ENCODE measurements around the gene OSCP1.
A peak's percentile ranks its signal among the peaks of the same experiment; 100 is the strongest.

The OSCP1 gene

DNA sequence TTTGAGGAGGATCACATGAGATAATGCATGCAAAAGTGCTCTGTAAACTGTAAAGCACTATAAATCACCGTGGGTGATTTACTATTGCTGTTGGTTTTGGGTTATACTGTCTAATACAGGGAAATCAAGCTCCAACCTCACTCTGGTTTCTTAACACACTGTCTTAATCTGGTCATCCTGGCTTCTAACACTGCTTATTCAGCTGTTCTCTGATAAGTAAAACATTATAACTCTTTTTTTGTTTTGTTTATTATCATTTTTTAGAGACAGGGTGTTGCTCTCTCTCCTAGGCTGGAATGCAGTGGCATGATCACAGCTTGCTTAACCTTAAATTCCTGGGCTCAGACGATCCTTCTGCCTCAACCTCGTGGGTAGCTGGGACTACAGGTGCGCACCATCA is 30.7 kb downstream of the OSCP1 start:
- no peak overlapping the region for H3K4me2 ChIP-seq (ENCODE audit: low read length)
- H3K27ac ChIP-seq (ENCODE audit: low read depth, low read length): no peak overlapping the region

DNA sequence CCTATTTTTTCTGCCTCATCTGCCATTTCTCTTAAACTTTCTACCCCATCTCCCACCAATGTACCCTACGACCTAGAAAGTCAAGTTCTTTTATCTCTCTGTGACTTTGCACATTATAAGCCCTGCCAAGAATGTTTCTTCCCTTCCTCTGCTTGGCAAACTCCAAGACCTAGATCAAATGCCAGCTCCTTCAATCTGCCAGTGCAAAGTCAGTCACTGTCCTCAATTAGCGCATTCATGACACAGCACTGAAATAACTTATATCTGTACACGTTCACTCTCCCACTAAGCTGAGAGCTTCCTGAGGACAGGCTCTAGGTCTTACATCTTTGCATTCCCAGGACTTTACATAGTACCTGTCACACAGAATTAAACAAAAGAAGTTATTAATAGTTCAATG is 31.1 kb downstream of the OSCP1 start:
- Histone ChIP-seq H3K36me3 (ENCODE audit: control insufficient read depth, low read length) (no peaks in the 10 kb centered on the region), H3K9me2 (replicated peaks; ENCODE audit: control insufficient read depth, low read length) (no peaks in the 10 kb centered on the region), H3K4me2 (ENCODE audit: low read length) (0 out of 2 replicates have a peak overlapping the region, but pooled peaks have one; percentile 18), H3K4me1 (ENCODE audit: control insufficient read depth, low read length) (peaks cover 28% of the 10 kb centered on the region), H3K79me2 (ENCODE audit: control insufficient read depth, low read length) (no peaks in the 10 kb centered on the region), H3K4me3 (ENCODE audit: low read length) (no peak overlapping the region), H3K9me3 (ENCODE audit: control insufficient read depth, insufficient read depth, low read length) (peaks cover 5% of the 10 kb centered on the region; the same call in 1 of the 2 replicates), H3F3A (ENCODE audit: control insufficient read depth, insufficient read depth) (no peaks in the 10 kb centered on the region), H3K27ac (ENCODE audit: low read depth, low read length) (no peak overlapping the region), H4K20me1 (ENCODE audit: control insufficient read depth, insufficient read depth, low read depth, low read length) (no peaks in the 10 kb centered on the region), H3K27me3 (ENCODE audit: control insufficient read depth, low read length) (no peaks in the 10 kb centered on the region)
- TF ChIP-seq, protein P1, sequence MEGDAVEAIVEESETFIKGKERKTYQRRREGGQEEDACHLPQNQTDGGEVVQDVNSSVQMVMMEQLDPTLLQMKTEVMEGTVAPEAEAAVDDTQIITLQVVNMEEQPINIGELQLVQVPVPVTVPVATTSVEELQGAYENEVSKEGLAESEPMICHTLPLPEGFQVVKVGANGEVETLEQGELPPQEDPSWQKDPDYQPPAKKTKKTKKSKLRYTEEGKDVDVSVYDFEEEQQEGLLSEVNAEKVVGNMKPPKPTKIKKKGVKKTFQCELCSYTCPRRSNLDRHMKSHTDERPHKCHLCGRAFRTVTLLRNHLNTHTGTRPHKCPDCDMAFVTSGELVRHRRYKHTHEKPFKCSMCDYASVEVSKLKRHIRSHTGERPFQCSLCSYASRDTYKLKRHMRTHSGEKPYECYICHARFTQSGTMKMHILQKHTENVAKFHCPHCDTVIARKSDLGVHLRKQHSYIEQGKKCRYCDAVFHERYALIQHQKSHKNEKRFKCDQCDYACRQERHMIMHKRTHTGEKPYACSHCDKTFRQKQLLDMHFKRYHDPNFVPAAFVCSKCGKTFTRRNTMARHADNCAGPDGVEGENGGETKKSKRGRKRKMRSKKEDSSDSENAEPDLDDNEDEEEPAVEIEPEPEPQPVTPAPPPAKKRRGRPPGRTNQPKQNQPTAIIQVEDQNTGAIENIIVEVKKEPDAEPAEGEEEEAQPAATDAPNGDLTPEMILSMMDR (IDR thresholded peaks at IDR 0.05; ENCODE audit: low read depth, low read length, poor library complexity, severe bottlenecking): no peak
- no peak for TF ChIP-seq EZH2phosphoT487 (IDR thresholded peaks at IDR 0.05; ENCODE audit: borderline replicate concordance, low read length)

More for the DNA sequence above, 30.7 kb downstream of the OSCP1 start:
- H3K79me2 ChIP-seq (ENCODE audit: control insufficient read depth, low read length): no peaks in the 10 kb centered on the region
- H3K36me3 ChIP-seq (ENCODE audit: control insufficient read depth, low read length): no peaks in the 10 kb centered on the region
- H3K27me3 ChIP-seq (ENCODE audit: control insufficient read depth, low read length): no peaks in the 10 kb centered on the region
- no peaks in the 10 kb centered on the region for H3F3A ChIP-seq (ENCODE audit: control insufficient read depth, insufficient read depth)
- H3K9me3 ChIP-seq (ENCODE audit: control insufficient read depth, insufficient read depth, low read length): 0 out of 2 replicates have a peak, but pooled peaks cover under 1% of the 10 kb centered on the region
- no peaks in the 10 kb centered on the region for H3K9me2 ChIP-seq (replicated peaks; ENCODE audit: control insufficient read depth, low read length)
- peaks cover 25% of the 10 kb centered on the region for H3K4me1 ChIP-seq (ENCODE audit: control insufficient read depth, low read length)
- H3K4me3 ChIP-seq (ENCODE audit: low read length): no peak overlapping the region
- no peaks in the 10 kb centered on the region for H4K20me1 ChIP-seq (ENCODE audit: control insufficient read depth, insufficient read depth, low read depth, low read length)
- TF ChIP-seq, protein P1 (IDR thresholded peaks at IDR 0.05; ENCODE audit: low read depth, low read length, poor library complexity, severe bottlenecking): no peak
- no peak for TF ChIP-seq EZH2phosphoT487 (IDR thresholded peaks at IDR 0.05; ENCODE audit: borderline replicate concordance, low read length)

DNA sequence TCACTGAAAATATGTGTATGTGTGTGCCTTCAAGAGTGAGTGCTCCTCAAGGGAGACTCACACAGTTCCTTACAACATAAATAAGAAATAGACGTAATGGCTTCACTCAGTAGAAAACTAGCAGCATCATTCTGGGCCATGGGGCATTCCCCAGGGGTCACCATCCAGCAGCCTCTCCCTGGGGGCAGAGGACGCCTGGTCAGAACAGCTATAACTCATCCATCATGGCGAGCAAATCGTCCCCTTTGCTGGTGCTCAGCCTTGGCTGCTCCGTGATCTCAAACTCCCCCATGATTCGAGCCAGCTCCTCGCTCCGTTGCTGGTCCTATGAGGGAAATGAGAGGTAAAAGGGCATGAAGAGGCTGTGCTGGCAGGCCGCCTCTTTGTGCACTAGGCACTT is 32.3 kb downstream of the OSCP1 start:
- no peaks in the 10 kb centered on the region for H3F3A ChIP-seq (ENCODE audit: control insufficient read depth, insufficient read depth)
- TF ChIP-seq, protein P1 (IDR thresholded peaks at IDR 0.05; ENCODE audit: low read depth, low read length, poor library complexity, severe bottlenecking): no peak
- no peak for TF ChIP-seq EZH2phosphoT487 (IDR thresholded peaks at IDR 0.05; ENCODE audit: borderline replicate concordance, low read length)
- H3K27ac ChIP-seq (ENCODE audit: low read depth, low read length): no peak overlapping the region

More for the DNA sequence above, 32.3 kb downstream of the OSCP1 start:
- no peaks in the 10 kb centered on the region for H3K36me3 ChIP-seq (ENCODE audit: control insufficient read depth, low read length)
- H3K4me2 ChIP-seq (ENCODE audit: low read length): no peak overlapping the region
- H3K79me2 ChIP-seq (ENCODE audit: control insufficient read depth, low read length): no peaks in the 10 kb centered on the region
- peaks cover 35% of the 10 kb centered on the region for H3K4me1 ChIP-seq (ENCODE audit: control insufficient read depth, low read length)
- no peak overlapping the region for H3K4me3 ChIP-seq (ENCODE audit: low read length)
- H4K20me1 ChIP-seq (ENCODE audit: control insufficient read depth, insufficient read depth, low read depth, low read length): no peaks in the 10 kb centered on the region
- H3K27me3 ChIP-seq (ENCODE audit: control insufficient read depth, low read length): no peaks in the 10 kb centered on the region
- no peaks in the 10 kb centered on the region for H3K9me2 ChIP-seq (replicated peaks; ENCODE audit: control insufficient read depth, low read length)
- H3K9me3 ChIP-seq (ENCODE audit: control insufficient read depth, insufficient read depth, low read length): peaks cover 9% of the 10 kb centered on the region; the same call in 1 of the 2 replicates

Data from DOHH2 (cell line).